ENCODE results near the gene CAB39L.

Gene CAB39L

DNA sequence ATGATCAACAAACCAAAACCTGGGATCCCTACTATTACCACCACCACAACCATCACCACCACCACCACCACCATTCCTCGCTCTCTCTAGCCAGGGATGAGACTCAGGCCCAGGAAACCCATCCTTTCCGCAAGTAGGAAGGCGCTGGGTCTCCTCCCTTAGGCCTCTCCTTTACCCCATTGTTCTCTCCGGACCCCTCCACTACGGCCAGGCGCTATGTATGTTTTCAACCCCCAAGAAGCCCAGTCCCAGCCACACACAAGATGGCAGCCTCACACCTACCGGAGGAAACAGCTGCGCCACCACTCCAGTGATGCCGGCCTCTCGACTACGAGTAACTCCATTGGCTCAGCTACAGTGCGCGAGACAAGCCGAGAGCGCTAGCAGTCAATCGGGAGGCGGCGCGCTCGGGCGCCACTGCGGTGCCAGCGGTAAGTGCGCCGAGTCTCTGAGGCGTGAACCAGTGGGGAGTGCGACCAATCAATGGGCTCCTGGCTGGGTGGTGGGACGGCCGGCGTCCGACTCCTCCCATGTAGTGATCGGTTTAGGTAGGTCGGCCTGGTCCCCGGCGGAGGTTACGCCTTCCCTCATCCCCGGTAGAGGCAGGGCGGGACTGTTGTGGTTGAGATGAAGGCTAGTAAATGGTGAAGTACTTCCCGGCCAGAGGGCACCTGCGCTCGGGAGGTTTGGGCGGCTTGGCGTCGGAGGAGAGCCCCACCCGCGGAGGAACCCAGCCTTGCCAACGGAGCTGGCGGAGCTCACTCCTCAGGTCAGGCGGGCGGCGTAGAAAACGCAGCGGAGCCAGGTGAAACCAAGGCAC is at the start of gene CAB39L, which contains the start of gene SETDB2:
CAB39L (minus strand) TSS at position 361 of the 820 bp plus-strand sequence. CDS start 61,154 bp downstream, outside the sequence.
SETDB2 (plus strand) TSS at position 571 of the 820 bp plus-strand sequence. CDS start 7,620 bp downstream, outside the sequence.
- peak; percentile 96 to 98 for DNase-seq

DNA sequence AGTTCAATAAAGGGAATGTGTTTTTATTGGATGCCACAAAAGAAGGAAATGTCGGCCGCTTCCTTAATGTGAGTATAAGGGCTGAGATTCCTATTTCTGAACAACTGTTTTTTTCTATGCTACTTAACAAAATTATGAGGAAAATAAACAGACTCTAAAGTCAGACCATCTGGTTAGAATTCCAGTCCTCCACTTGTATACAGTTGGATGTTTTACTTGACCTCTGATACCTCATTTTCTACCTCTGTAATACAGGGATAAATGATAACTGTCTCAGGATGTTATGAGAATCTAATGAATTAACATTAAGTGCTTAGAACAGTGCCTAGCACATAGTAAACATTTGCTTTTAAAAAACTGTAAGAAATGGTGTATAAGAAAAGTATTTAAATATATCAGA is 44.7 kb upstream of the CAB39L start:
- no peak for DNase-seq

DNA sequence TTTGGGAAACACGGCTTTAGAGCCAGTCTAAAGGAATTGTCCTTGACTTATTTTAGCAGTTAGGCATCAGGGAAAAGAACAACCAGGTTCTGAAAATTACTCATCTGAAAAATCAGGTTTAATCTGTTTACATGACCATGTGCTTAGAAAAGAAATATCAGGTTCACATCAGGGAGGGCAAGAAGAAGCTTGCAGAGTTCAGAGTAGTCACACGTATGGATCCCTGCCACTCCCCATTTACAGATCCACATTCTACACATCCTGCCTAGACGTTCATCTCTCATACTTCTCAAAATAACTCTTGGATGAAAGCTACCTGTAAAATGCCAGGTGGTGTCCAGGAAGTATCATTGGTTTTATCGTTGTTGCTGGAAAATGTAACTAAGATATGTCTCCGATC is 37.9 kb upstream of the CAB39L start:
- no peak for DNase-seq

DNA sequence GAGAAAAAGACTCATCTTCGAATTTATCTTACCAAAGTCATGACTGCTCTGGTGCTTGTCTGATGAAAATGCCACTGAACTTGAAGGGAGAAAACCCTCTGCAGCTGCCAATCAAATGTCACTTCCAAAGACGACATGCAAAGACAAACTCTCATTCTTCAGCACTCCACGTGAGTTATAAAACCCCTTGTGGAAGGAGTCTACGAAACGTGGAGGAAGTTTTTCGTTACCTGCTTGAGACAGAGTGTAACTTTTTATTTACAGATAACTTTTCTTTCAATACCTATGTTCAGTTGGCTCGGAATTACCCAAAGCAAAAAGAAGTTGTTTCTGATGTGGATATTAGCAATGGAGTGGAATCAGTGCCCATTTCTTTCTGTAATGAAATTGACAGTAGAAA is 32.7 kb upstream of the CAB39L start:
- no peak for DNase-seq

DNA sequence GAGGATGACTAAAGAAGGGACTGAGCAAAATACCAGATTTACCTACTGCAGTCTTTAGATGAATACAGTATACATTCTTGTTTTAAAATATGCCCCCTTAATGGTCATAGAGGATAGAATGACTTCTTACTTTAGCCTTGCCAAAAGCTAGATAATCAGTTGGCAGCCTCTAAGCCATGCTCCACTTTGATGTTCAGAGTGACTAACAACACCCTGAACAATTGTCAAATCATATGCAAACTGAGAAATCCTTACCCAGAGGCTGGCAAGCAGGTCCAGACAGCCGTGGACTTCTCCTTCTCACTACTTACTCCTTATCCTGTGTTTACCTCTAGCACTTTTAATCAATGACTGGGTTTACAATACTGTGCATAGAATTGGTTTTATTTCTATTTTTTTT is 28.3 kb upstream of the CAB39L start:
- DNase-seq, result no peak

DNA sequence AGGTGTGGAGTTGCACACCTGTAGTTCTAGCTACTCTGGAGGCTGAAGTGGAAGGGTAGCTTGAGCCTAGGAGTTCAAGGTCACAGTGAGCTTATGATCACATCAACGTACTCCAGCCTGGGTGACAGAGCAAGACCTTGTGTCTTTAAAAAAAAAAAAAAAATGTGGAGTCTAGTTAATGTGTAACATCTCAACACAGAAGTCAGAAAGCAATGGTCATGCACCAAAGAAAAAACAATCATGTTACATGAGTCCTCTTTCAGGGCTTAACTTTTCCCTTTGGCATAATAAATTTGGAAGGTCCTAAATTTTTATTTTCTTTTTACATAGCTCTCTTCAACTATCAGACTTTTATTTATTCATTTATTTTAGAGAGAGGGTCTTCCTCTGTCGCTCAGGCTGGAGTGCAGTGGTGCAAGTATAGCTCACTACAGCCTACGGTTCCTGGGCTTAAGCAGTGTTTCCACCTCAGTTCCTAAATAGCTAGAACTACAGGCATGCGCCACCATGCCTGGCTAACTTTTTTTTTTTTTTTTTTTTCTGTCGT is 22.5 kb upstream of the CAB39L start:
- DNase-seq, result no peak

DNA sequence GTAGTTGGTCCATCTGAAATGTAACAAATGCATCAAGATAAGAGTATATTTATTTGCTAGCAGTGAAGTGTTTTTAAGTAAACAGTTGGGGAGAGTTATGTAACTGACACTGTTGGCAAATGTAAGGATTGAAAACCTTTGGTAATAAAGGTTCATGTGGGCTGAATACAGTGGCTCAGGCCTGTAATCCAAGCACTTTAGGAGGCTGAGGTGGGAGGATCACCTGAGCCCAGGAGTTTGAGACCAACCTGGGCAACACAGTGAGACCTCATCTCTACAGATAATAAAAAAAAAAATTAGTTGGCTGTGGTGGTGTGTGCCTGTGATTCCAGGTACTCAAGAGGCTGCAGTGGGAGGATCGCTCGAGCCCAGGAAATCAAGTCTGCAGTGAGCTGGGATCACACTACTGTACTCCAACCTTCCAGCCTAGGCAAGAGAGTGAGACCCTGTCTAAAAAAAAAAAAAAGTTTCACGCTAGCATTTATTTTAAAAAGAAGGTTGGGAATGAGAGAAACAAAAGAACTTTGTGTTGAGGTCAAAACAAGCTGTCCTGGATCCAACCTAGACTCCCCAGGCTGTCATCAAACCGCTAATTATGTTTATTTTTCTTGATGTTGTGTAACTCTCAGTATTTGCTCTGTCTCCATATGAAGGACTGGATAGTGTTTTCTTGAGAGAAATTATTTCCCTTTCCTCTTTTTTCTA is 20.9 kb upstream of the CAB39L start:
- DNase-seq, result no peak

DNA sequence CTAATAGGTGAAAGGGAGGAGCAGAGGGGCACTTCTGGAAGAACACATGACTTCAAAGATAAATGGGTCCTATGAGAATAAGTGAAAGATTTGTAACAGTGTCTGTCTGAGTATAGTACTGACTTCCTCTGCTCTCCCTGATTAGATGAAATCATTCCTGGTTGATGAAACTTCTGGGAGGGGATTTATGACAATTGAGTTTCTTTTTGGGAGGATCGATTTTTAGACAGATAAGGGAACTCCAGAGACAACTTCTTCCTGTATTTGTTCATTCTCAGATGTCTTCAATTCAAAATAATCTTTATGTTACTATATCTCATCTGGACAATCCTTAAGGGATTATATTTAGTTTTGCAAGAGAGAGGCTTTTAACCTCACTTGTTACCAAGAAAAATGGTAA is 20.2 kb upstream of the CAB39L start:
- DNase-seq, result no peak

DNA sequence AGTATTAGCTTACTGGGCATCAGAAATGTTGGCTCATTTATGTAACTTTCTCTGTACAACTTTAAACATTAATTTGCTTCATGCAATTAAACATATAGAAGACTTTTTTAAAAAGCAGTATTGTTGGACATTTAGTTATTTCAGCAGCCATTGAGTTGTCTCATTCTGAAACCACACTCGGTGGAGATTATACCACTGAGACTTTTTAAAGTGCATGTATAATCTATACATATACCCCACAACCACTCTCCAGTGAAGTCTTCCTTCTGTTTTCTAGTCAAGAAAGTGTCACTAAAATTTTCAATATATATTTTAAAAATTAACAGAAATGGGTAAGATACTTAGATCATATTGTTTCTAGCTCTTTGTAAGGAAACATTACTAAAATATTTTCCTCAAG is 15.7 kb upstream of the CAB39L start:
- no peak for DNase-seq

DNA sequence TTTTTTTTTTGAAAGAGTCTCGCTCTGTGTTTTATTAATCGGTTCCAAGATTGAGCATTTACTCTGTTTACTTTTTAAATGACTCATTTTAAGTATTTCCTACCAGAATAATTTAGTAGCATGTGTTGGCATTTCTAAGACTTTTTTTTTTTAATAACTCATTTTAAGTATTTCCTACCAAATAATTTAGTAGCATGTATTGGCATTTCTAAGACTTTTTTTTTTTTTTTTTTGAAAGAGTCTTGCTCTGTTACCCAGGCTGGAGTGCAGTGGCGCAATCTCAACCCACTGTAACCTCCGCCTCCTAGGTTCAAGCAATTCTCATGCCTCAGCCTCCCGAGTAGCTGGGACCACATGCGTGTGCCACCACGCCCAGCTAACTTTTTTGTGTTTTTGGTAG is 13.4 kb upstream of the CAB39L start:
- DNase-seq, result no peak

DNA sequence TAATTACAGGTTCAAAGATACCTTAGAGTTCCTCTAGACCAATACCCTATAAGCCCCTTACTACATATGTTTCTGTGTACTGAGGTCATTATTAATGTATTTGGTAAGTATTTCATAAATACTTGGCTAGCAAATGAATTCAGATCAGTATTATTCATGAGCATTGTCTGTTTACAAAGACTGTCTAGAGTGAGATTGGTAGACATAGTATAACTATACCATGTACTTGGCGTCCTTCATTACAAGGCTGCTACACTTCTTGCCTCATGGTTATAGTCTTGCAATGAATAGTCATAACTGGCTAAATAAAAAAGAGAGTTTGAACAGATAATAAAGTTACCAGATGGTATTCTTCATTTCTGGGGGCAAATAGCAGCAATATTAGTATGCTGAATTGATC is 12.3 kb upstream of the CAB39L start:
- no peak for DNase-seq

DNA sequence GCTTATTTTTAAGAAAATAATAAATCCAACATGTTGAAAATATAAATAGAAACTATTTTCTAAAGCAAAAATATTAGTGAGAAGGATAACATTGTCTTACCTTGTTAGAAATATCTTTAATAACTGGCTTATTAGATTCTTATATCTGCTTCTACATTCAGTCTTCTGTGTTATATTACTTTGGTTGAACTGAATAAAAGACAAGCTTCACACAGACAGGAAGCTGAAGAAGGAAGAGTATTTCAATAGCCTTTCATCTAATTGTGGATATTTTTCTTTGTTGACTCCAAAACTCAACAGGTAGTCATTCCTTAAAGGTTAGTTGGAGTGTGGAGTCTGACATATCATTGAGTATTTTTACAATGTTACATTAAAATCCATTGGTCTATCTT is 11.1 kb upstream of the CAB39L start:
- no peak for DNase-seq

DNA sequence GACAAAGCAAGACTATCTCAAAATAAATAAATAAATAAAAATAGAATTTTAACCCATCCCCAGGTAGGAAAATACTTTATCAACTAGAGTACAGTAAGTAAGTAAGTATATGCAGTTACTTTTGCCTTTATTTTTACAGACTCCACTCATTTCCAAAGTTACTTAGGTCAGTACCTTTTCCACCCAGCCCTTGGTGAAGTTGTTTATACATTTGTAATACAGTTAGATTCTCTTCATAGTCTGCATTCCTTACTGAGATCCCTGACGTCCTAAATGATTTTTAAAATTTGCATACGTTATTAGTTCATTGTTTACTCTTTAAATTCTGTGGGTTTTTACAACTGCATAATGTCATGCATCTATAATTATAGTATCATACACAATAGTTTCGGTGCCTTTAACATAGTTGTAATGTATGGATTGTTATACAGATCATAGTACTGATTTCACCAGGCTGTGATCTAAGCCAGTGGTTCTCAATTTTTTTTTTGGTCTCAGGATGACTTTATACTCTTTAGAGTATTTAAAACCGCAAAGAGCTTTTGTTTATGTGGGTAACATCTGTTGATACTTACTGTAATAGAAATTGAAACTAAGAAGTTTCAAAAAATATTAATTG is 10.6 kb upstream of the CAB39L start:
- no peak for DNase-seq

DNA sequence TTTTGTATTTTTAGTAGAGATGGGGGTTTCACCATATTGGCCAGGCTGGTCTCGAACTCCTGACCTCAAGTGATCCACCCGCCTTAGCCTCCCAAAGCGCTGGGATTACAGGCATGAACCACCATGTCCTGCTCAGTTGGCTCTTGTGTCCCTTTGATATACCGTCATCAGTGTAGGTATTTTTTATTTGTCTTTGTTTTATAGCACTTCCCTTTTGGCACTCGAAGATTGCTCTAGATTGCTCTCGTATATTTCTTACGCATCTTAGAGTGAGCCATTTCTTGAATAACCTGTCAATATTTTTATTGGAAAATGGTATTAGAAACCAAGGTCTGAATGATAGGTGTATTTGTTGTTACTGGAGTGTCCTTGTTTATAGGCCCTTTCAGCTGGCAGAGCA is 9.6 kb upstream of the CAB39L start:
- DNase-seq, result no peak

DNA sequence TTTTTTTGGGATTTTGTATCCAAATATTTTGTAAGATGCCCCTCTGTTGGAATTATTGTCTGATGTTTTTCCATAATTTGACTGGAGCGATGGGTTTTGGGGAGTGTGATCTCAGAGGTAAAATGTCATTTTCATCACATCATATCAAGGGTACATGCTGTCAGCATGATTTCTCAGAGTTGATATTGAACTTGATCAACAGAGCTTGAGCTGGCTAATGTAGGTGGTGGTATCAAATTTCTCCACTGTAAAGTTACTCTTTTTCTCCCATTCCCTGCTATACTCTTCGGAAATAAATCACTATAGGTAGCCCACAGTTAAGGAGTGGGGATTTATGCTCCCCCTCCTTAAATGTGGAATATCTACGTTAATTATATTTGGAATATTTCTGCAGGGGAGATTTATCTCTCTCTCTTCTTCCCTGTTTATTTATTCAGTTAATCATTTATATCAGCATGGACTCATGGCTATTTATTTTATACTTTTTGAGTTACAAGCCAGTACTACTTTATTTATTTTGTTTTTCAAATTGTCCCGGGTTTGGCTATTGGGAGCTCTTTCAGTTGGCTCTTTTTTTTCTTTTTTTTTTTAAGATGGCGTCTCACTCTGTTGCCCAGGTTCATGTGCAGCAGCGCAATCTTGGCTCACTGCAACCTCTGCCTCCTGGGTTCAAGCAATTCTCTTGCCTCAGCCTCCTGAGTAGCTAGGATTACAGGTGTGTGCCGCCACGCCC is 9.0 kb upstream of the CAB39L start:
- DNase-seq, result no peak

DNA sequence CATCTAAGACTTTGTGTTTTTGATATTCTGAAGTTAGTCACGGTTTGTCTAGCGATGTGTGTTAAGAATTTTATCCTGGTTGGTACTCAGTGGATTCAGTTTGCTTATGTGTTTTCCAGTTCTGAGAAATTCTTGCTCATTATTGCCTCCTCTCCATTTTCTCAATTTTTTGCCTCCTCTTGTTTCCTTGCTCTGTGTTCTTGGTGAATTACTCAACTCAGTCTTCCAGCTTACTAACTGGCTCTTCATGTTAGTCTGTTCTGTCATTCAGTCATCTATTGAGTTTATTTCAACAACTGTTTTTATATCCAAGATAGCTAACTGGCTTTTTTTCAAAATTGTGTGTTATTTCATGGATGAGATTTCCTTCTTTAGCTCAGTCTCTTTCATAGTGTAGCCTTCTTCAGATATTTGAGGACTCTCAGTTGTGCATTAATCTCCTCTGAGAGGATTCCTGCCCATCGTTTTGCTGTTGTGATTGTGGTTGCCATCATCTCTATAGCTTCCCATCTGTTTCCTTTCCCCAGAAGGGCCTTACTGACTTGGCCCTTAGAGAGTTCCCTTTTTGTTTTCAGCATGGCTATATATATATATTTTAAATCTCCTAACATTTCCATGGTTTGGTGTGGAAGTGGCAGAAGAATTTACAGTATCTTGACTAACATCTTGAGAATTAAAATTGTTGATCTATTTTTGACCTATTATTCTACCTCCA is 6.4 kb upstream of the CAB39L start:
- DNase-seq, result no peak

DNA sequence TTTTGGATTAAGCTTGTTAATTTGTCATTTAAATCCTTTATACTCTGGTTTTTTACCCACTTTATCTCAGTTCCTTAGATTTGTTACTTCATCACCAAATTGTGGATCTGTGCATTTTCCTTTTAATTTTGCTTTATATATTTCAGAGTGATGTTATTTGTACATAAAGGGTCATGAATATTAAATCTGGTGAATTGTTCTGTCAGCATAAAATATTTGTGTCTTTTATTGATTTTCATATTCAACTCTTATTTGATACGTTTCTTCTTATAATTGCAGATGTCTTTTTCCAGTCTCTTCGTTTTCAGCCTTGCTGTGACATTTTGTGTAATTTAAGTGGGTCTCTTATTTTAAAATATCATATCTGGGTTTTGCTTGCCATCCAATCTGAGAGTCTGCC is 4.9 kb upstream of the CAB39L start:
- DNase-seq, result no peak

DNA sequence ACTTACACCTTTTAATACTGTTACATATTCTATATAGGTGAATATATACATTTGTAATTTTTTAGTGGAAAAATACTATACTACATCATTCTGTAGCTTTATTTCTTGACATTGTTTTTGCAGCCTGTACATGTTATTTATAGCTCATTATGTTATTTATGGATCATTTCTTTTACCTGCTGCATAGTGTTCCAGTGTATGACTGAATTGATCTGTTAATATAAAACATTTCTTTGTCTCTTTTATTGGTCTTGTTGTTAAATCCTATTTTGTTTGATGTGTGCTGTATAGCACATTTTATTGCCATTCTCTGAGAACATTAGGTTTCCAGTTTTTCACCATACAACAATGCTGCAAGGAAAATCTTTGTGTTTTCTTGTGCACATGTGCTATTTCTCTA is 2.6 kb upstream of the CAB39L start:
- no peak for DNase-seq

DNA sequence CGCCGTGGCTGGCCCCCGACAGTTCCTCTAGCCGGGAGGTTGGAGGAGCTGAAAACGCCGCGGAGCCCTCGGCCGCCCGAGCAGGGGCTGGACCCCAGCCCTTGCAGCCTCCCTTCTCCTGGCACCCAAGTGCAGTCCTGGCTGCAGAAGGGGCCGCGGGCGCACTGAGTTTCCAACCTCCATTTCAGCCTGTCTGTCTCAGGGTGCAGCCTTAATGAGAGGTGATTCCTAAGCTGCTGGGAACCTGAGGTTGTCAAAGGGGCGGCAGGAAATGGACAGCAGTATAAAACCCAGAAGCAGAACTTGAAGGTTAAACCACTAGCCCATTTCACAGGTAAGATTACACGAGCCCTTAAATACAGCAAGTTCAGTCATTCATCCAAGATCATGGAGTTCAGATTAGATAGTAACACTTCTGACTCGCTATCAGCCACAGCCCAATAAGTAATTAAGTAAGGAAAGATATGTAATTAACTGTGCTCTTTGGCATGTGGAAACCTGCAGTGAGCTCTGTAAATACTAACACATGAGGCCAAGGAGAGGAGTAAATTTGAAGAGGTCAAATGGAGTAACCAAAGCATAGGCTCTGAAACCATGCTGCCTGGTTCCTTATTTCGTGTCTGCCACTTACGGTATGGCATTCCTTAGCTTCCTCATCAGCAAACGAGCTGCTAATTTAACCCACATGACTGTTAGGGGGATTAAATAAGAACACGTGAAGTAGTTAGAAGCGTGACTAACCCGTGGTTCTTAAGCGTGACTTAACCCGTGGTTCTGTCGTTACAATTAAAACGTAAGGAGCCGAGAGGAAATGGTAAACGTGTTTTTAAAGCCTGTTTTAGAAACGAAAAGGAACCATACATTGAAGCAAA is 896 bp upstream of the CAB39L start:
- peak in 1 of 2 experiments; percentile 23 for DNase-seq

DNA sequence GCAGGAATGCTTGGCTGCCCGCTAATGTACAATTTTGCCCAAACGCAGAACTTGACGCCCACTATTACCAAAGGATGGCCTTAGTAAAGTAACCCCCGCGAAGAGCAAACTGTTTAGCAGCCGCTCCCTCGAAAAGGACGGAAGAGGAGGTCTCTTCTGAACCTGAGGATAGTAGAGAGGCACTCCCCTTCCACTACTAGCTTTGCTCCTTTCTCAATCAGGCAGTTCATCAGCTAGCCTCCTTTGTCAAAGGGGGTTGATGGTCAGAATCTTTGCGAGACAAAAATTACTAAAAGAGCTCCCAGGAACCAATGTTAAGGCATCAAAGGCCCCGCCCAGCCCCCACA is 534 bp downstream of the CAB39L start:
- DNase-seq, result peak; percentile 15 to 49

DNA sequence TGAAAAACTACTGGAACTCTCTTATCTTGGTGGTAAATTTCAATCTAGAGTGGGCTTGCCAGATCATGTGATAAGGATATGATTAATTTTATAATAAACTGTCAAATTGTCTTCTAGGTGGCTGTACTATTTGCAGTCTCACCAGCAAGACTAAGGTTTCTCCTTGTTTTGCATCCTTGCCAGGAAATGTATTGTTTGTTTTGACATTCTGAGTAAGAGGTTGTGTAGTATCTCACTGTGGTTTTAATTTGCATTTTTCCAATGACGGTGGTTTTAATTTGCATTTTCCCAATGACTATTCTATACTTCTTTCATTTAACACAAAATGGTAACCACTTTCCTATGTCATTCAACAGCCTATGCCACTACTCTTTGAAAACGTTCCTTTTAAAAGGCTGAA is 2.0 kb downstream of the CAB39L start:
- no peak for DNase-seq

All from NCI-H2081 (cell line).